Measurements from ENCODE around the gene APC. TPM values are rescaled to one million over a fixed set of nuclear protein-coding genes. Genes with fewer than 3 reads are reported as not detected.

The APC gene
- total and polyA plus RNA-seq, 3 donors from 2014 or later, result 7.1 to 58.8 (median 39.4) TPM

DNA sequence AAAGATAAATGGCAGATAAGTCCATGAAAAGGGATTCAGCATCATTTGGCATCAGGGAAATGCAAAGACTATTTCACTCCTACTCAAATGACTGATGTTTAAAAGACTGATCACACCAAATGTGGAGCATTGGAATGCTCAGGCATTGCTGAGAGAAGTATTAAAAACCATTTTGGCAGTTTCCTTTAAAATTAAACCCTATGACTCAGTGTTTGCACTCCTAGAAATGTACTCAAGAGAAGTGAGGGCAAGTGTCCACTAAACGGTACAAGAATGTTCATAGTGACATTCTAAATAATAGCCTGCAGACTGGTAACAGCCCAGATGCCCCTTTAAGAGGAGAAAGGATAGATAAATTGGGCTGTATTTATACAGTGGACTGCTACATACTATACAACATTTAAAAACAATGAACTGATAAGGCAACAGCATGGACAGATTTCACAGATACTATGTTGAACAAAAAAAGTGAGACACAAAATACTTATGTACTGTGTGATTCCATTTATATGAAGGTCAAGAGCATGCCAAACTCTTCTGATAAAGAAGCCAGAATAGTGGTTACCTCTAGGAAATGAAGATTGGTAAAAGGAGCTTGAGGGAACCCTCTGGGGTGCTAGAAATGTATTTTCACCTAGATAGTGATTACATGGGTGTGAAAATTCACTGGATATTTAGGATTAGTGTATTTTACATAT is 24.6 kb downstream of the APC start:
- no peaks in the 10 kb centered on the region for H3K4me1 ChIP-seq
- no peak for TF ChIP-seq POLR2A (IDR thresholded peaks at IDR 0.05)
- TF ChIP-seq, protein P1, sequence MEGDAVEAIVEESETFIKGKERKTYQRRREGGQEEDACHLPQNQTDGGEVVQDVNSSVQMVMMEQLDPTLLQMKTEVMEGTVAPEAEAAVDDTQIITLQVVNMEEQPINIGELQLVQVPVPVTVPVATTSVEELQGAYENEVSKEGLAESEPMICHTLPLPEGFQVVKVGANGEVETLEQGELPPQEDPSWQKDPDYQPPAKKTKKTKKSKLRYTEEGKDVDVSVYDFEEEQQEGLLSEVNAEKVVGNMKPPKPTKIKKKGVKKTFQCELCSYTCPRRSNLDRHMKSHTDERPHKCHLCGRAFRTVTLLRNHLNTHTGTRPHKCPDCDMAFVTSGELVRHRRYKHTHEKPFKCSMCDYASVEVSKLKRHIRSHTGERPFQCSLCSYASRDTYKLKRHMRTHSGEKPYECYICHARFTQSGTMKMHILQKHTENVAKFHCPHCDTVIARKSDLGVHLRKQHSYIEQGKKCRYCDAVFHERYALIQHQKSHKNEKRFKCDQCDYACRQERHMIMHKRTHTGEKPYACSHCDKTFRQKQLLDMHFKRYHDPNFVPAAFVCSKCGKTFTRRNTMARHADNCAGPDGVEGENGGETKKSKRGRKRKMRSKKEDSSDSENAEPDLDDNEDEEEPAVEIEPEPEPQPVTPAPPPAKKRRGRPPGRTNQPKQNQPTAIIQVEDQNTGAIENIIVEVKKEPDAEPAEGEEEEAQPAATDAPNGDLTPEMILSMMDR (IDR thresholded peaks at IDR 0.05), result no peak
- intact Hi-C loops (cut with DNase I; ENCODE audit: low total_unique reads), result no loop called here
- H3K4me3 ChIP-seq, result no peak overlapping the region
- DNase-seq, result no peak
- 56 to 61% methylated on average over 1 of the region's 1 CpG for WGBS, 2 donors
- no peak overlapping the region for H3K27ac ChIP-seq
- H3K36me3 ChIP-seq (ENCODE audit: low read depth, missing control alignments), result no peaks in the 10 kb centered on the region
- no peaks in the 10 kb centered on the region for H3K27me3 ChIP-seq
- no peaks in the 10 kb centered on the region for H3K9me3 ChIP-seq

DNA sequence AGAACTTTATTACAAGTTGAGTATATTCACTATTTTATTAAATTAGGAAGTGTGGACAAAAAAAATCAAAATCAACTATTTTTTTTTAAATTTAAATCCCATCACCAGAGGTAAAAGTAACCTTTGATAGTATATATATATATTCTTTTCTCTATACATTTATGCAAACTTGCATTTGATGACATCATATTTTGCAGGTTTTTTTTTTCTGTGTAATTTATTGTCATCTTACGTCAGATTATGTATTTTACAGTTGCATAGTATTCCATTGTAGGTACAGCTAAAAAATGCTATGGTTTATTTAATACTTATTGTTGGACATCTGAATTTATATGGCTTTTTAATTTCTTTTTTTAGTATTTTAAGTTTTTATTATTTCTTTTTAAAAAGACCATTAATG is 25.5 kb downstream of the APC start:
- intact Hi-C loops (cut with DNase I; ENCODE audit: low total_unique reads), result no loop called here
- TF ChIP-seq, protein P1 (IDR thresholded peaks at IDR 0.05), result no peak
- TF ChIP-seq POLR2A (IDR thresholded peaks at IDR 0.05), result no peak
- no peak overlapping the region for H3K4me3 ChIP-seq
- no peak overlapping the region for H3K27ac ChIP-seq
- no peak for DNase-seq
- 98 to 100% methylated on average over 1 of the region's 1 CpG for WGBS, 2 donors
- no peaks in the 10 kb centered on the region for H3K4me1 ChIP-seq
- H3K36me3 ChIP-seq (ENCODE audit: low read depth, missing control alignments), result no peaks in the 10 kb centered on the region
- H3K27me3 ChIP-seq, result no peaks in the 10 kb centered on the region
- H3K9me3 ChIP-seq, result no peaks in the 10 kb centered on the region

DNA sequence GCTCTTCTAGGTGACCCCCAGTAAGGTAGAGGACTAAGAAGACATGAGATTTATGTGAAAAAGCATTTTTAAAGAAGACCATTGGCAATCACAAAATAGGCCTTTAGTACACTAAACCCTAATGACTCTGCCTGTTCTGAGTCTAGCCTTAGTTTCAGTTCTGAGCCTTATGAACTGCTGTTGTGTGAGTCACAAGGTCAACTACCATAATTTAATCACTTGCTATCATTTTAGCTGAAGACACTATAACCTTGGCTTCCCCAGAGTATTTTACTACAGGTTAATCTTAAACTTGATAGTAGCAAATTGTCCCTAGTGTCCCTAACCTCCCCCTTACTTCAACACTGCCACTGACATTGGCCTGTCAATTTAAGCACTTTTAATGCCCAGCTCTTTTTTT is 34.4 kb downstream of the APC start:
- no peak for DNase-seq

DNA sequence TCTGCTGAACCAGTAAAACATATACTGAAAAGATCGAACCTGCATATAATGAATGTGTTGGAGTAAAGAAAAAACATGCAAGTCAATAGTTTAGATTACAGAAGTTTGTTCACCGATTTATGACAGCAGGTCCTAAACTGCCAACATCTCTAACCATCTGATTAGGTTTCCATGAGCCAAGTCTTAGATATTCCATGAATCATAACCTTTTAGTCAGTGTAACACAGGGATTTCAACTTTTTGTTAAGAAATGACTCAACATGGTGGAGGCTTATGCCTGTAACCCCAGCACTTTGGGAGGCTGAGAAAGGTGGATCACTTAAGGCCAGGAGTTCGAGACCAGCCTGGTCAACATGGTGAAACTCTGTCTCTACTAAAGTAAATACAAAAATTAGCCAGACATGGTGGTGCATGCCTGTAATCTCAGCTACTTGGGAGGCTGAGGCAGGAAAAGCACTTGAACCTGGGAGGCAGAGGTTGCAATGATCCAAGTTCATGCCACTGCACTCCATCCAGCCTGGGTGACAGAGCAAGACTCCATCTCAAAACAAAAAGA is 38.7 kb downstream of the APC start:
- no peaks in the 10 kb centered on the region for H3K9me3 ChIP-seq
- no peaks in the 10 kb centered on the region for H3K36me3 ChIP-seq (ENCODE audit: low read depth, missing control alignments)
- no peak for DNase-seq
- no peak for TF ChIP-seq POLR2A (IDR thresholded peaks at IDR 0.05)
- TF ChIP-seq, protein P1 (IDR thresholded peaks at IDR 0.05), result no peak
- WGBS, 2 donors, result 85 to 89% methylated on average over 3 of the region's 3 CpGs
- no peak overlapping the region for H3K27ac ChIP-seq
- no peaks in the 10 kb centered on the region for H3K27me3 ChIP-seq
- H3K4me1 ChIP-seq, result no peaks in the 10 kb centered on the region
- intact Hi-C loops (cut with DNase I; ENCODE audit: low total_unique reads), result no loop called here
- no peak overlapping the region for H3K4me3 ChIP-seq

More for the DNA sequence above, 34.4 kb downstream of the APC start:
- no peaks in the 10 kb centered on the region for H3K9me3 ChIP-seq
- no peak overlapping the region for H3K4me3 ChIP-seq
- no peaks in the 10 kb centered on the region for H3K4me1 ChIP-seq
- TF ChIP-seq POLR2A (IDR thresholded peaks at IDR 0.05), result no peak
- TF ChIP-seq, protein P1 (IDR thresholded peaks at IDR 0.05), result no peak
- intact Hi-C loops (cut with DNase I; ENCODE audit: low total_unique reads), result no loop called here
- H3K27ac ChIP-seq, result no peak overlapping the region
- no peaks in the 10 kb centered on the region for H3K36me3 ChIP-seq (ENCODE audit: low read depth, missing control alignments)
- no peaks in the 10 kb centered on the region for H3K27me3 ChIP-seq

DNA sequence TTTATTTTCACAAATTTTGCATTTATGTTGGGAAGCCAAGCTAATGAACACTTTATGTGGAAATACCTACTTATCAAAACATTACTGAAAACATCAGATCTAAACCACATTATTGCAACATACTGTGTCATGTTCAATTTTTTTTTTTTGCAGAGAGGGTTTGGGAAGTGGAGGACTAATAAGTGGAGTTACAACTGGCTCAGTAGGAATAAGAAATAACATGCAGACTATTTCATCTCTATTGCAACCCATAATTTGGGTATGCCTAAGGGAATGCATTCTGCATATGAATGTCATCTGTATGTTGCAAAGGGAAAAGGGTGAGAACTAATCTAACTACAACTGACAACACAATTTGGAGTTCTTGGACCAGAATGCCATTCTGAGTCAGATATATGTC is 41.8 kb downstream of the APC start:
- Histone ChIP-seq H3K27me3 (no peaks in the 10 kb centered on the region), H3K4me1 (no peaks in the 10 kb centered on the region), H3K4me3 (no peak overlapping the region), H3K9me3 (no peaks in the 10 kb centered on the region), H3K27ac (no peak overlapping the region), H3K36me3 (ENCODE audit: low read depth, missing control alignments) (no peaks in the 10 kb centered on the region)
- no peak for DNase-seq
- intact Hi-C loops (cut with DNase I; ENCODE audit: low total_unique reads), result no loop called here
- no peak for TF ChIP-seq POLR2A (IDR thresholded peaks at IDR 0.05)
- TF ChIP-seq, protein P1 (IDR thresholded peaks at IDR 0.05), result no peak

Measured in testis (tissue), 3 donors.